Thyroid gland (tissue), 4 donors: Measurements from ENCODE around the gene PLEKHD1. TPM values are rescaled to one million over a fixed set of nuclear protein-coding genes. Genes with fewer than 3 reads are reported as not detected.
A peak's percentile ranks its signal among the peaks of the same experiment; 100 is the strongest.

ENCODE experiments used
- DNase-seq, 2 donors: peaks; one replicate each; pipeline ENCODE4 v3.0.0-alpha.2; 2019
- H3K27ac ChIP-seq, 3 donors: fragments of 200-600 bp; sonication (generic); 1 replicate in 2 of 3; 2 replicates in 1 of 3; pipeline ENCODE4 v1.5.1; 2016 to 2019; ENCODE audit warnings: mild to moderate bottlenecking in 1 of 3, moderate library complexity in 1 of 3
- H3K27me3 ChIP-seq: fragments of 200-600 bp; sonication (generic); one replicate; pipeline ENCODE4 v1.5.1; 2019
- H3K36me3 ChIP-seq, 2 donors: fragments of 200-600 bp; sonication (generic); one replicate each; pipeline ENCODE4 v1.5.1; 2016 to 2019
- H3K4me1 ChIP-seq, 2 donors: fragments of 200-600 bp; sonication (generic); one replicate each; pipeline ENCODE4 v1.5.1; 2017 to 2019
- H3K4me3 ChIP-seq, 3 donors: fragments of 200-600 bp; sonication (generic); replicated peaks in 1 of 3; 1 replicate in 2 of 3; 2 replicates in 1 of 3; pipeline ENCODE4 v1.5.1; 2016; ENCODE audit warnings: mild to moderate bottlenecking in 1 of 3
- H3K9me3 ChIP-seq: fragments of 200-600 bp; sonication (generic); one replicate; pipeline ENCODE4 v1.5.1; 2017
- POLR2A ChIP-seq, 2 donors: fragments of 450-650 bp; IDR thresholded peaks; one replicate each; pipeline ENCODE4 v1.6.1; 2017; ENCODE audit warnings: antibody characterized with exemption in 2 of 2, mild to moderate bottlenecking in 2 of 2, moderate library complexity in 1 of 2
- WGBS, 2 donors: methylation state at CpG; one replicate each; pipeline ENCODE4 v1.1.5; 2017; 5-methylcytosine and 5-hydroxymethylcytosine counted together
- intact Hi-C: fragments of 100-400 bp; cut with DNase I; formaldehyde crosslinking; loops from one replicate; pipeline ENCODE4 v1.15.1; 2023
- total RNA-seq, 4 donors: library from RNA; depleted of rRNA; stranded (reverse); fragments of >200 nt; gene quantifications; one replicate each; pipeline ENCODE4 v1.2.3, GENCODE V29; 2016
- TF ChIP-seq, protein P1 (sequence below), 6 experiments: fragments of 200-600 bp in 3 of 6; fragments of 450-650 bp in 3 of 6; sonication (generic) in 3 of 6; IDR thresholded peaks; one replicate each; pipeline ENCODE4 v1.5.1; 2016 to 2019; ENCODE audit warnings: antibody characterized with exemption in 6 of 6, mild to moderate bottlenecking in 2 of 6, inconsistent platforms in 1 of 6, moderate library complexity in 1 of 6

Gene PLEKHD1
- 1 to 10 TPM in 3 of 4 donors, under 1 TPM in 1; 0.40 to 7.6 (median 2.7) TPM for total RNA-seq

DNA sequence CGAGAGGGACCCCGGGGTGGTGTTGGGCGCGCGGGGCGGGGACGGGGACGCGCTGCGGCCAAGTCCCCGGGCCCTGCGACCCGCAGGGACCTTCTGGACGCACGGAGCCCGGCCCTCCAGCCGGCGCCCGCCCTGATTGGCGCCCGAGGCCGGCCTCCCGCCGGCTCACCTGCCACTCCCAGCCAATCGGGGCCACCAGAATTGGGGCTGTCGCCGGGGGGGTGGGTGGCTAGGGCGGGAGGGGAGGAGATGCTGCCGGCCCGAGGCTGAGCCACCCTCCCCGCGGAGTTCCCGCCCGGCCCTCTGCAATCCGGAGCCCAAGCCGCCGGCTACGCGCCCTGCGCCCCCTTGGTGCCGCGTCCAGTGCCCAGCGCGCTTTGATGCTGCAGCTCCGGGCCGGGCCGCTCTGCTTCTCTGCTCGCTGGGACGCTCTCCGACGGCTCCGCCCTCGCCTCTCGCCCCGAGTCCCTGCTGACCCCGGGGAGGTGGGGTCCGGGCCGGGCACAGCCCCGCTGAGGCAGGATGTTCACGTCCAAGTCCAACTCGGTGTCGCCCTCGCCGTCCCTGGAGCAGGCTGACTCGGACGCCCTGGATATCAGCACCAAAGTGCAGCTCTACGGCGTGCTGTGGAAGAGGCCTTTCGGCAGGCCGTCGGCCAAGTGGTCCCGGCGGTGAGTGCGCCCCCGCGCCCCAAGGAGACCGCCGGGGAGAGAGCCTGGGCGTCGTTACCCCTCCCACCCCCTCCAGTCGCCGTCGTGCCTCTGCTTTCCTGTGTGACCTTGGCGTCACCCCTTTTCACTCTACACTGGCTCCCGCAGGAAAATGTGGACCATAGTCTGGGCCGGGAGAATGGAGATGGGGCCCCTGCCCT lies at the start of gene PLEKHD1:
TSS of gene PLEKHD1 (plus strand) at position 285 of the 871 bp plus-strand sequence. CDS start at position 523, 238 bp downstream.
- 9 to 32% methylated on average over 7 to 18 of the region's 86 CpGs for WGBS, 2 donors
- DNase-seq, result peak; percentile 67 to 72
- Histone ChIP-seq H3K27me3 (no peaks in the 10 kb centered on the region), H3K36me3 (no peaks in the 10 kb centered on the region), H3K4me1 (peaks cover 37 to 48% of the 10 kb centered on the region in 2 donors), H3K4me3 (peak within 1 kb of the TSS; percentile 41 to 49 (median 45)), H3K9me3 (no peaks in the 10 kb centered on the region), H3K27ac (peak within 1 kb of the TSS in 1 of 3 donors; percentile 1)
- TF ChIP-seq, protein P1, sequence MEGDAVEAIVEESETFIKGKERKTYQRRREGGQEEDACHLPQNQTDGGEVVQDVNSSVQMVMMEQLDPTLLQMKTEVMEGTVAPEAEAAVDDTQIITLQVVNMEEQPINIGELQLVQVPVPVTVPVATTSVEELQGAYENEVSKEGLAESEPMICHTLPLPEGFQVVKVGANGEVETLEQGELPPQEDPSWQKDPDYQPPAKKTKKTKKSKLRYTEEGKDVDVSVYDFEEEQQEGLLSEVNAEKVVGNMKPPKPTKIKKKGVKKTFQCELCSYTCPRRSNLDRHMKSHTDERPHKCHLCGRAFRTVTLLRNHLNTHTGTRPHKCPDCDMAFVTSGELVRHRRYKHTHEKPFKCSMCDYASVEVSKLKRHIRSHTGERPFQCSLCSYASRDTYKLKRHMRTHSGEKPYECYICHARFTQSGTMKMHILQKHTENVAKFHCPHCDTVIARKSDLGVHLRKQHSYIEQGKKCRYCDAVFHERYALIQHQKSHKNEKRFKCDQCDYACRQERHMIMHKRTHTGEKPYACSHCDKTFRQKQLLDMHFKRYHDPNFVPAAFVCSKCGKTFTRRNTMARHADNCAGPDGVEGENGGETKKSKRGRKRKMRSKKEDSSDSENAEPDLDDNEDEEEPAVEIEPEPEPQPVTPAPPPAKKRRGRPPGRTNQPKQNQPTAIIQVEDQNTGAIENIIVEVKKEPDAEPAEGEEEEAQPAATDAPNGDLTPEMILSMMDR (IDR thresholded peaks at IDR 0.05), result no peak
- peak in 1 of 2 donors; percentile 71 for TF ChIP-seq POLR2A (IDR thresholded peaks at IDR 0.05)
- intact Hi-C loops, result no loop called here

DNA sequence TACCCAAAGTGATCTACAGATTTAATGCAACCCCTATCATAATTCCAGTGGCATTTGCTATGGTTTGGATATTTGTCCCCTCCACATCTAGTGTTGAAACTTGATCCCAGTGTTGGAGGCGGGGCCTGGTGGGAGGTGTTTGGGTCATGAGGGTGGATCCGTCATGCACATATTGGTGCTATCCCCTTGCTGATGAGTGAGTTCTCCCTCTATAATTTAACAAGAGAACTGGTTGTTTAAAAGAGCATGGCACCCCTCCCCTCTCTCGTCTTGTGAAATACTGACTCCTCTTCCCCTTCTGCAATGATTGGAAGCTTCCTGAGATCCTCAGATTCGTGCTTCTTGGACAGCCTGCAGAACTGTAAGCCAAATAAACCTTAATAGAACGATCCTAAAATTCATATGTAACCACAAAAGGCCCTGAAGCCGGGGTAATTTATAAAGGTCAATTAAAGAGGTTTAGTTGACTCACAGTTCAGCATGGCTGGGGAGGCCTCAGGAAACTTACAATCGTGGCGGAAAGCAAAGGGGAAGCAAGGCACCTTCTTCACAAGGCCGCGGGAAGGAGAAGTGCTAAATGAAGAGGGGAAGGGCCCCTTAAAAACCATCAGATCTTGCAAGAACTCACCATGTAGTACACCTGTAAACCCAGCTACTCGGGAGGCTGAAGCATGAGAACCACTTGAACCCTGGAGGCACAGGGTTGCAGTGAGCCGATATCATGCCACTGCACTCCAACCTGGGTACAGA lies 44.8 kb upstream of the PLEKHD1 start:
- no peak overlapping the region for H3K27ac ChIP-seq
- H3K4me3 ChIP-seq, result no peak overlapping the region
- H3K4me1 ChIP-seq, result no peaks in the 10 kb centered on the region
- intact Hi-C loops, result no loop called here
- TF ChIP-seq POLR2A (IDR thresholded peaks at IDR 0.05), result no peak
- TF ChIP-seq, protein P1 (IDR thresholded peaks at IDR 0.05), result no peak
- WGBS, 2 donors, result 88% methylated on average over 12 of the region's 12 CpGs
- H3K36me3 ChIP-seq, result peaks cover 0 to 3% of the 10 kb centered on the region in 2 donors
- H3K9me3 ChIP-seq, result no peaks in the 10 kb centered on the region
- no peak for DNase-seq
- H3K27me3 ChIP-seq, result no peaks in the 10 kb centered on the region

DNA sequence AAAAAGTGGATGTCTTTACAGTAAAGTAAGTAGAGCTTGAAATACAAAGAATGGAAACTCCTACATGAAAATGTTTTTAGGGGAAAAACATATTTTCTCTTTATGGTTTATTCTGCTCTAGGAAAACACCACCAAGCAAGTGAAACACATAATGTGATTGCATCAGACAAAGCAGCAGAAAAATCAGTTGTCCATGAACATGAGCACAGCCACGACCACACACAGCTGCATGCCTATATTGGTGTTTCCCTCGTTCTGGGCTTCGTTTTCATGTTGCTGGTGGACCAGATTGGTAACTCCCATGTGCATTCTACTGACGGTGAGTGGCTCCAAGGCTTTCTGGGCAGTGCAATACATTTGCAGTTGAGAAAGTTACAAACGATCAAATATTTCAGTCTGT lies 42.6 kb upstream of the PLEKHD1 start:
- 78 to 89% methylated on average over 5 of the region's 5 CpGs for WGBS, 2 donors
- Histone ChIP-seq H3K4me1 (peaks cover under 1 to 1% of the 10 kb centered on the region in 2 donors), H3K36me3 (peaks cover 0 to 3% of the 10 kb centered on the region in 2 donors), H3K4me3 (no peak overlapping the region), H3K27me3 (no peaks in the 10 kb centered on the region), H3K9me3 (no peaks in the 10 kb centered on the region), H3K27ac (no peak overlapping the region)
- intact Hi-C loops, result no loop called here
- TF ChIP-seq, protein P1 (IDR thresholded peaks at IDR 0.05), result no peak
- no peak for TF ChIP-seq POLR2A (IDR thresholded peaks at IDR 0.05)
- no peak for DNase-seq

DNA sequence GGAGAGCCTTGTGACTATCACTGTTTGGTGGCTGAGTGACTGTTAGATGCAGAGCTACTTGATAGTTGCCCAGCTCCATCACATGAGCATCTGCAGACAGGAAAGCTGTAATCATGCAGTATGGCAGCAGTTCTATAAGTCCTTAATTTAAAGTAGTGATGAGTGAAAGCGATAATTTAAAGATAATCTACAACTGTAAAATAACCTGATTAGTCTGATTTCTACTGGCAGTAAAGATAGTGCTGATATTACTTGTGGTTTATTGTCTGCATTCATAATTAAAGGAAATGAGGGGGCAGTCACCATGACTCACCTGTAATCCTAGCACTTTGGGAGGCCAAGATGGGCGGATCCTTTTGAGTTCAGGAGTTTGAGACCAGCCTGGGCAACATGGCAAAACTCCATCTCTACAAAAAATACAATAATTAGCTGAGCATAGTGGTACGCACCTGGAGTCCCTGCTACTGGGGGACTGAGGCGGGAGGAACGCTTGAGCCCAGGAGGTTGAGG lies 41.2 kb upstream of the PLEKHD1 start:
- DNase-seq, result no peak
- WGBS, 2 donors, result 95 to 97% methylated on average over 5 of the region's 5 CpGs

More for the DNA sequence above, 41.2 kb upstream of the PLEKHD1 start:
- Histone ChIP-seq H3K4me3 (no peak overlapping the region), H3K36me3 (peaks cover 0 to 3% of the 10 kb centered on the region in 2 donors), H3K4me1 (peaks cover 7 to 8% of the 10 kb centered on the region in 2 donors), H3K27me3 (no peaks in the 10 kb centered on the region), H3K9me3 (no peaks in the 10 kb centered on the region), H3K27ac (no peak overlapping the region)
- intact Hi-C loops, result no loop called here
- TF ChIP-seq POLR2A (IDR thresholded peaks at IDR 0.05), result no peak
- TF ChIP-seq, protein P1 (IDR thresholded peaks at IDR 0.05), result no peak
